B cell (primary cell): ENCODE measurements around the gene AMELX.

Experiments
- EZH2 ChIP-seq: IDR thresholded peaks from 2 replicates; pipeline ENCODE4 v1.6.1; 2012; ENCODE audit warnings: borderline replicate concordance, low read depth, mild to moderate bottlenecking, moderate library complexity, low read length; ENCODE audit not compliant: insufficient read depth, poor library complexity, severe bottlenecking
- TF ChIP-seq, protein P1 (sequence below): fragments of 200-600 bp; IDR thresholded peaks from one replicate; pipeline ENCODE4 v1.8.0; 2022; ENCODE audit warnings: antibody characterized with exemption, mild to moderate bottlenecking

DNA sequence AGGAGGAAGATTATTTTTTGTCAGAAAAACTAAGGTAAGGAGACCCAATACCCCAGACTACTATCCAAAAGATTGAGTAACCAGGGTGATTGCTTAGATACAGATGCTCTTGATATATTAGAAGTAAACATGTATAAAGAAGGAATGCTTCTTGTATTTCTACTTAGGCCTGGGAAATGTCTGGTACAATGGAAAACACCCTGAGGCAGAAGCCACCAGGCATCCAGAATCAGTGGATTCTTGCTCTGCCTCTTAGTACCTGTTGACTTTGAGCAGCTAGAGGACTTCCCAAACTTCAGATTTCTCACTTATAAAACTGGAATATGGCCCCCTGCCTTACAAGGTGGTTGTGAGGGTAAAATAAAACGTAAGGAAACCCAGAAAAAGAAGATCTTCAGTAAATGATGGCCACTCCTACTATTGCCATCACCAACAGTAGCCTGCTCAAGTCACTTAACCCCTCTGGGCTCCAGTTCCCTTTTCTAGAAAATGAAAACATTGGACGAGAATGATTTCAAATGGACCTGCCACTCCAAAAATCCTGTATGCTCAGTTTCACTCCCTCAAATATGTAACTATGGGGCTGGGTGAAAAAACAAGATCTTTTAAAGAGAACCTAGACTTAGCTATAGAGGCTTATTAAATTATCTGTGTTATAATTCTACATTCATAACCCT, 56.6 kb downstream of the AMELX start:
- TF ChIP-seq, protein P1, sequence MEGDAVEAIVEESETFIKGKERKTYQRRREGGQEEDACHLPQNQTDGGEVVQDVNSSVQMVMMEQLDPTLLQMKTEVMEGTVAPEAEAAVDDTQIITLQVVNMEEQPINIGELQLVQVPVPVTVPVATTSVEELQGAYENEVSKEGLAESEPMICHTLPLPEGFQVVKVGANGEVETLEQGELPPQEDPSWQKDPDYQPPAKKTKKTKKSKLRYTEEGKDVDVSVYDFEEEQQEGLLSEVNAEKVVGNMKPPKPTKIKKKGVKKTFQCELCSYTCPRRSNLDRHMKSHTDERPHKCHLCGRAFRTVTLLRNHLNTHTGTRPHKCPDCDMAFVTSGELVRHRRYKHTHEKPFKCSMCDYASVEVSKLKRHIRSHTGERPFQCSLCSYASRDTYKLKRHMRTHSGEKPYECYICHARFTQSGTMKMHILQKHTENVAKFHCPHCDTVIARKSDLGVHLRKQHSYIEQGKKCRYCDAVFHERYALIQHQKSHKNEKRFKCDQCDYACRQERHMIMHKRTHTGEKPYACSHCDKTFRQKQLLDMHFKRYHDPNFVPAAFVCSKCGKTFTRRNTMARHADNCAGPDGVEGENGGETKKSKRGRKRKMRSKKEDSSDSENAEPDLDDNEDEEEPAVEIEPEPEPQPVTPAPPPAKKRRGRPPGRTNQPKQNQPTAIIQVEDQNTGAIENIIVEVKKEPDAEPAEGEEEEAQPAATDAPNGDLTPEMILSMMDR, result no peak
- TF ChIP-seq EZH2, result no peak
